MM.1S (cell line): ENCODE measurements around the gene MYOZ3.

Experiments used
- EZH2 ChIP-seq: fragments of 300-600 bp; sonication (generic); optimal IDR thresholded peaks from 2 replicates; pipeline ENCODE3; 2017; ENCODE audit warnings: low read depth, mild to moderate bottlenecking, antibody characterized with exemption, low read length, mixed read lengths
- EZH2phosphoT487 ChIP-seq: fragments of 300-600 bp; sonication (generic); IDR thresholded peaks from 2 replicates; pipeline ENCODE4 v1.6.1; 2018; ENCODE audit warnings: antibody characterized with exemption, low read length
- TF ChIP-seq, protein P1 (sequence below): fragments of 300-600 bp; sonication (generic); IDR thresholded peaks from 2 replicates; pipeline ENCODE4 v1.5.1; 2016; ENCODE audit warnings: antibody characterized with exemption, low read length, mixed read lengths

DNA sequence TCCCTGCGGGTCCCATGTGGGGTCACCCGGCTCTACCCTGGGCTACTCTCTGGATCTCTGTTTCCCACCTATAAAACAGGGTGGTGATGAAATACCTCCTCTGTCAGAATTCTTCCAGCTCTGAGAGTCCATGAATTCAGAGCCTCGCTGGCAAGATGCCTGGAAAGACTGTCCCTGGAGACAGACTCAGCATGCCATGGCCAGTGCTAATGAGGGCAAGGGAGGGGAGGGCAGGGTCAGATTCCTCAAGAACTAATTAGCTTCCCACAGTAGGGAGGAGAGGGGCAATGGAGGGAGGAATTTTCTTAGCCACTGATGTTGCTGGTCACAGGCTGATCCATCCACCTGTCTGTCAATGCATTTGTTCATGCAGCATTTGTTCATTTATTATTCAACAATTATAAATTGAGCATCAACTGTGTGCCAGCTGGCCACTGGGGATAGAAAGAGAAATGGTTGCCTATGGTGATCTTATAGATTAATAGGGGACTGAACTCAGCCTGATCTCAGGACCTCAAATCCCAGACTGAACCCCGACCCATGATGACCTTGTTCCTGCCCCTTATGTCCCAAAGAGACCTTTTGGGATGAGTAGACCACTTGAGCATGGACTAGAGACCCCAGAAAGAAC lies 15.9 kb upstream of the MYOZ3 start:
- TF ChIP-seq, protein P1, sequence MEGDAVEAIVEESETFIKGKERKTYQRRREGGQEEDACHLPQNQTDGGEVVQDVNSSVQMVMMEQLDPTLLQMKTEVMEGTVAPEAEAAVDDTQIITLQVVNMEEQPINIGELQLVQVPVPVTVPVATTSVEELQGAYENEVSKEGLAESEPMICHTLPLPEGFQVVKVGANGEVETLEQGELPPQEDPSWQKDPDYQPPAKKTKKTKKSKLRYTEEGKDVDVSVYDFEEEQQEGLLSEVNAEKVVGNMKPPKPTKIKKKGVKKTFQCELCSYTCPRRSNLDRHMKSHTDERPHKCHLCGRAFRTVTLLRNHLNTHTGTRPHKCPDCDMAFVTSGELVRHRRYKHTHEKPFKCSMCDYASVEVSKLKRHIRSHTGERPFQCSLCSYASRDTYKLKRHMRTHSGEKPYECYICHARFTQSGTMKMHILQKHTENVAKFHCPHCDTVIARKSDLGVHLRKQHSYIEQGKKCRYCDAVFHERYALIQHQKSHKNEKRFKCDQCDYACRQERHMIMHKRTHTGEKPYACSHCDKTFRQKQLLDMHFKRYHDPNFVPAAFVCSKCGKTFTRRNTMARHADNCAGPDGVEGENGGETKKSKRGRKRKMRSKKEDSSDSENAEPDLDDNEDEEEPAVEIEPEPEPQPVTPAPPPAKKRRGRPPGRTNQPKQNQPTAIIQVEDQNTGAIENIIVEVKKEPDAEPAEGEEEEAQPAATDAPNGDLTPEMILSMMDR: no peak
- no peak for TF ChIP-seq EZH2phosphoT487
- TF ChIP-seq EZH2: no peak
